OCI-LY7 (cell line): ENCODE data around the gene EEF1AKMT3. TPM values are rescaled to one million over a fixed set of nuclear protein-coding genes. Genes with fewer than 3 reads are reported as not detected.
A peak's percentile ranks its signal among the peaks of the same experiment; 100 is the strongest.

Source experiments
- BruUV-seq: library from RNA; stranded (reverse); fragments of 400-500 nt; replicated peaks from 2 replicates; lab custom pipeline; 2021; lab: Mats Ljungman, UMichigan
- CTCF ChIA-PET: fragments of 300-600 bp; sonication (Branson Sonifier 250); formaldehyde crosslinking; loops from one replicate; lab custom pipeline; 2022; ENCODE audit warnings: antibody characterized with exemption; ENCODE audit not compliant: unreplicated experiment; lab: Charles Lee
- POLR2A ChIA-PET: fragments of 300-600 bp; sonication (Branson Sonifier 250); formaldehyde crosslinking; loops from one replicate; lab custom pipeline; 2022; ENCODE audit warnings: antibody characterized with exemption; lab: Charles Lee
- DNase-seq: peaks from one replicate; pipeline ENCODE4 v3.0.0-alpha.2; 2015; ENCODE audit warnings: low spot score
- H2AFZ ChIP-seq: fragments of 200-600 bp; sonication (generic), shearing (Covaris generic); 2 replicates; pipeline ENCODE4 v1.6.1; 2014; ENCODE audit warnings: mild to moderate bottlenecking, antibody characterized with exemption, low read length, moderate library complexity
- H3K27ac ChIP-seq: fragments of 200-600 bp; sonication (generic); 2 replicates; pipeline ENCODE4 v1.5.1; 2014; ENCODE audit warnings: mixed run types, low read depth, mild to moderate bottlenecking, moderate library complexity, low read length, inconsistent platforms; ENCODE audit not compliant: poor library complexity, severe bottlenecking
- H3K36me3 ChIP-seq: fragments of 200-600 bp; sonication (generic); 2 replicates; pipeline ENCODE4 v1.6.1; 2014; ENCODE audit warnings: mild to moderate bottlenecking, antibody characterized with exemption, low read length, moderate library complexity, mixed read lengths; ENCODE audit not compliant: insufficient read depth
- H3K4me1 ChIP-seq: fragments of 200-600 bp; sonication (generic); 2 replicates; pipeline ENCODE4 v1.5.1; 2014; ENCODE audit warnings: mild to moderate bottlenecking, low read length; ENCODE audit not compliant: insufficient read depth, poor library complexity, severe bottlenecking
- H3K4me2 ChIP-seq: fragments of 200-600 bp; sonication (generic); 2 replicates; pipeline ENCODE4 v1.6.1; 2014; ENCODE audit warnings: mild to moderate bottlenecking, low read length
- H3K4me3 ChIP-seq: fragments of 200-600 bp; sonication (generic); 2 replicates; pipeline ENCODE4 v1.5.1; 2014; ENCODE audit warnings: mild to moderate bottlenecking, low read depth, low read length; ENCODE audit not compliant: poor library complexity, severe bottlenecking
- H3K79me2 ChIP-seq: fragments of 200-600 bp; sonication (generic); 2 replicates; pipeline ENCODE4 v1.6.1; 2016; ENCODE audit warnings: low read depth, mild to moderate bottlenecking, low read length, moderate library complexity, mixed read lengths; ENCODE audit not compliant: insufficient read depth
- H3K9me2 ChIP-seq: fragments of 200-600 bp; sonication (generic); 2 replicates; pipeline ENCODE4 v1.6.1; 2016; ENCODE audit warnings: mild to moderate bottlenecking, low read length, mixed read lengths; ENCODE audit not compliant: insufficient read depth
- H3K9me3 ChIP-seq: fragments of 200-600 bp; sonication (generic); 2 replicates; pipeline ENCODE4 v1.6.1; 2014; ENCODE audit warnings: mild to moderate bottlenecking, mixed run types, low read length, mixed read lengths
- H4K20me1 ChIP-seq: fragments of 200-600 bp; sonication (generic); 2 replicates; pipeline ENCODE4 v1.6.1; 2014; ENCODE audit warnings: mild to moderate bottlenecking, antibody characterized with exemption, low read length, moderate library complexity, mixed read lengths; ENCODE audit not compliant: insufficient read depth
- CTCF ChIP-seq: fragments of 200-600 bp; sonication (generic); conservative IDR thresholded peaks from 2 replicates; pipeline ENCODE4 v1.5.1; 2014; ENCODE audit warnings: mild to moderate bottlenecking, antibody characterized with exemption, low read length, moderate library complexity, mixed read lengths
- EZH2phosphoT487 ChIP-seq: fragments of 200-600 bp; sonication (generic); IDR thresholded peaks from 2 replicates; pipeline ENCODE4 v1.6.1; 2018; ENCODE audit warnings: low read depth, borderline replicate concordance, mild to moderate bottlenecking, mixed run types, antibody characterized with exemption, low read length, moderate library complexity, mixed read lengths
- intact Hi-C: fragments of 100-400 bp; cut with micrococcal nuclease; formaldehyde crosslinking; loops from one replicate; pipeline ENCODE4 v1.10.0; 2022; ENCODE audit not compliant: unreplicated experiment
- total RNA-seq, 2 experiments: library from RNA; depleted of rRNA in 1 of 2; stranded (reverse); fragments of >200 nt in 1 of 2; shearing (Covaris generic) in 1 of 2; gene quantifications; 2 replicates each; pipeline ENCODE4 v1.2.3, GENCODE V29; 2014 to 2022

EEF1AKMT3 gene
- total RNA-seq, 2 experiments from 2014 or later: 3.4 to 6.3 TPM

GRCh38 chr12:57743769-57744168 lies 28.6 kb upstream of the EEF1AKMT3 start:
- TF ChIP-seq EZH2phosphoT487 (no peak), CTCF (no peak)
- POLR2A ChIA-PET: interaction anchor here (0.6 kb wide), 1 partner anchor 143 kb away, joined by 3 read pairs; no protein-coding TSS in a partner anchor
- Histone ChIP-seq H3K4me1 (peaks cover 47% of the 10 kb centered on the region), H3K9me3 (no peaks in the 10 kb centered on the region), H3K27ac (no peak overlapping the region), H3K4me2 (peak overlapping the region; percentile 45), H2AFZ (peak overlapping the region; percentile 48; the same call in 1 of the 2 replicates), H4K20me1 (no peaks in the 10 kb centered on the region), H3K9me2 (no peaks in the 10 kb centered on the region), H3K4me3 (peak overlapping the region; percentile 44), H3K79me2 (peaks cover 14% of the 10 kb centered on the region; the same call in 1 of the 2 replicates), H3K36me3 (peaks cover 37% of the 10 kb centered on the region)
- DNase-seq: no peak
- CTCF ChIA-PET: no interaction called here
- BruUV-seq: no TSS peak
- intact Hi-C loops: loop anchor here (5.0 kb wide), 1 partner anchor 266 kb away; the partner anchor contains the start of gene ARHGAP9

- H3K79me2 ChIP-seq: peaks cover 17% of the 10 kb centered on the region; the same call in 1 of the 2 replicates
Measured at GRCh38 chr12:57744194-57744776, 28.1 kb upstream of the EEF1AKMT3 start.

More at GRCh38 chr12:57744194-57744776, 28.1 kb upstream of the EEF1AKMT3 start:
- ChIA-PET CTCF (interaction anchor here (0.5 kb wide), 1 partner anchor 26 kb away, joined by 3 read pairs; no protein-coding TSS in a partner anchor), POLR2A (interaction anchor here (0.6 to 0.7 kb wide), 4 partner anchors 41 to 154 kb away, joined by 3 to 4 read pairs (median 4); partner anchors contain the start of gene PIP4K2C)
- Histone ChIP-seq H3K27ac (no peak overlapping the region), H4K20me1 (no peaks in the 10 kb centered on the region), H3K36me3 (peaks cover 42% of the 10 kb centered on the region), H3K4me2 (peak overlapping the region; percentile 45), H3K9me3 (no peaks in the 10 kb centered on the region), H3K4me1 (peaks cover 46% of the 10 kb centered on the region), H2AFZ (peak overlapping the region; percentile 48; the same call in 1 of the 2 replicates), H3K4me3 (peak overlapping the region; percentile 44), H3K9me2 (no peaks in the 10 kb centered on the region)
- DNase-seq: peak; percentile 30
- intact Hi-C loops: loop anchor here (5.0 kb wide), 1 partner anchor 267 kb away; the partner anchor contains the start of gene ARHGAP9
- TF ChIP-seq CTCF (no peak), EZH2phosphoT487 (no peak)
- no TSS peak for BruUV-seq
